Activated CD4-positive, CD25-positive, alpha-beta regulatory T cell treated with anti-CD3 and anti-CD28 coated beads, Interleukin-2, amount 50 U/mL, for 16 hours (primary cell): ENCODE data around the gene C18orf54.
"Not testable (repeated sequence)": the region's sequence is repeated elsewhere in the genome, so short reads cannot be mapped to it uniquely, and the experiment has no call there.

Experiments used
- DNase-seq: peaks from one replicate; pipeline ENCODE4 v3.0.0-alpha.2; 2020; ENCODE audit warnings: low read depth, low spot score

C18orf54 gene

DNA sequence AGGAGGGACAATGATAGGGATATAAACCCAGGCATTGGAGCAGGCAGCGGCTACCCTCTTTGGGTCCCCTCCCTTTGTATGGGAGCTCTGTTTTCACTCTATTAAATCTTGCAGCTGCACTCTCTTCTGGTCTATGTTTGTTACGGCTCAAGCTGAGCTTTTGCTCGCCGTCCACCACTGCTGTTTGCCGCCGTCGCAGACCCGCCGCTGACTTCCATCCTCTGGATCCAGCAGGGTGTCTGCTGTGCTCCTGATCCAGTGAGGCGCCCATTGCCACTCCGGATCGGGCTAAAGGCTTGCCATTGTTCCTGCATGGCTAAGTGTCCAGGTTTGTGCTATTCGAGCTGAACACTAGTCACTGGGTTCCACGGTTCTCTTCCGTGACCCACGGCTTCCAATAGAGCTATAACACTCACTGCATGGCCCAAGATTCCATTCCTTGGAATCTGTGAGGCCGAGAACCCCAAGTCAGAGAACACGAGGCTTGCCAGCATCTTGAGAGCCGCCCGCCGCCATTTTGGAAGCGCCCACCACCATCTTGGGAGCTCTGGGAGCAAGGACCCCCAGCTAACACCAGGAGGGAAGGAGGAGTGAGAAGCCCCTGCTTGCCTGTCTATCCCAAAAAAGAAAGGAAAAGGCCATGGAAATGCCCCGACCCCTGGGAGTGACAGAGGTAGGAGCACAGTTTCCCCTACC lies 29.2 kb downstream of the C18orf54 start:
- DNase-seq = not testable (repeated sequence)

DNA sequence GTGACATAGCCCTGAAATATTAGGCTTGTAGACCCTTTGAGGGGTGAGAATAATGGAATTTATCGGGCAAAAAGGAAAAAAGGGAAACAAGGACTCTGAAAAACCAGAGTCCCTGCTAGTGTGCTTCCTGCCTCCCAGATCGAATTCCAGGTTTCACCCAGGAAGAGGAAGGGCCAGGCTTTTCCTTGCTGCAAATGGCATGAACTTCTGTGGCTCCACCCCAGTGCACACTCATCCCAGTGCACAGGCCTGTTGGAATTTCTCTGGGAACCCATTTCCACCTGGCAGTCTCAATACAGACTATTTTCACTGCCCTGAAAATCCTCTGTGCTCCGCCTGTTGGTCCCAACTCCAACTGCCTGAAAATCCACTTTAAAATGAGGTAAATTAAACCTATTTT lies 29.9 kb downstream of the C18orf54 start:
- DNase-seq = no peak

DNA sequence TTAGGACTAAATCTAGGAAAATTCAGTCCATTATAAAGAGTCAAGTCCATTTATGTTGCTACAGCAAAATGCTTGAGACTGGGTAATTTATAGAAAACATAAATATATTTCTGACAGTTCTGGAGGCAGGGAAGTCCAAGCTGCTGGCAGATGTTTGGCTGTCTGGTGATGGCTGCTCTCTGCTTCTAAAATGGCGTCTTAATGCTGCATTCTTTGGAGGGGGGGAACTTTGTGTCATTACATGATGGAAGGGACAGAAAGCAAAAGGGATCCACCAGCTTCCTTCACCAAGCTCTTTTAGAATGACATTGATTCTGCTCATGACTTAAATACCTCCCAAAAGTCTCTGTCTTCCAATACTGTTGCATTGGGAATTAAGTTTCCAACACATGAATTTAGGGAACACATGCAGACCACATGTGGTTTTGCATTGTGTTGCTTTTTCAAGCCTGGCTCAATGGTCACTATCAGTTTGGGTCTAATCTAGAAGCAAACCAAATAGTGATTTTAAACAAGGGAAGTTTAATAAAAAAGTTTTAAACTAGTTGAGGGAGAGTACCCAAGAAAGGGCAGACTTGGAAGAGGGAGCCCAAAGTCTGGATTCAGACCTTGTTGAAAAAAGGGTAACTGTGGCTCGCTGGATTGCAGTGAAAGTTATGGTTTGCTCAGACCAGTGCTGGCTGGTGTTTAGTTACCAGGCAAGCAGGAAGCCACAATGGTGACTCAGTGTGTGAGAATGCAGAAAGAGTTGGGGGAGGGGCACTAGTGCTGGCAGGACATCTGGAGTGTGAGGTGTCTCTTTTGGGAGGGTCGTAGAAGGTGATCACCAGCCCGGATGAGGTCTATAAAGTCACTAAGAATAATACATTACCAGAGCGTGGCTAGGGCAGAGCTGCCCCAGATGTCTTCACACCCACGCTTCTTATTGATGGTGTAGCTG lies 30.8 kb downstream of the C18orf54 start:
- no peak for DNase-seq

DNA sequence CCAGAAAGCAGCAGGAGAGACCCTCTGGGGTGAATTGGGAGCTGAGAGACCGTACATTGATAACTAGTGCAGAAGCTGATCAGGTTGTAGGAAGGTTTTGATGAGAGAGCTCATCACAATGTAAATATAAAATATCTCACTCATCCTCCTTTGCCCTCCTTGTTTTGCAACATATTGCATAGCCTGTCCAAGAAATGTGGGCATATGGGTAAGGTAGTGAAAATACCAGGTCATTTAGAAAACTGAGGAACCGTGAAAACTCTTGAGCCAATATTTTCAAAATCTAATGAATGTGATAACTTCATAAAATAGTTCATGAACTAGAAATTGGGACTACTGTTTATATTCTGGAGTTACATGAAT lies 31.4 kb downstream of the C18orf54 start:
- DNase-seq = no peak

DNA sequence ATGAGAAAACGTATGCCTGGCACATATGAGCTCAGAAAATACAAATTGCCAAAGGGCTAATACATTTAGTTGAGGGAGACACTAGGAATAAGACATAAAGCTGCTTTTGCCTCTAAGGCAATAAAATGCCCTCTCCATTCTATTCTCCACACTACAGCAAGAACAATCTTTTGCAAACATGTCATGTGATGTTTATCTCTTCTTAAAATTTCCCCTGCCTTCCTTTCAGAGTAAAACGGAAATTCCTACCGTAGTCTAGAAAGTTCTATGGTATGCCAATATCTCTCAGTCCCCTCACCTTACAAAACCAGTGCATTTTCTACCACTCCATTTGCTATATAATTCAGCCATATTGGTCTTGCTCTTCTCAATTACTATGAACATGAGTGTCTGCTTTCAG lies 33.1 kb downstream of the C18orf54 start:
- no peak for DNase-seq

DNA sequence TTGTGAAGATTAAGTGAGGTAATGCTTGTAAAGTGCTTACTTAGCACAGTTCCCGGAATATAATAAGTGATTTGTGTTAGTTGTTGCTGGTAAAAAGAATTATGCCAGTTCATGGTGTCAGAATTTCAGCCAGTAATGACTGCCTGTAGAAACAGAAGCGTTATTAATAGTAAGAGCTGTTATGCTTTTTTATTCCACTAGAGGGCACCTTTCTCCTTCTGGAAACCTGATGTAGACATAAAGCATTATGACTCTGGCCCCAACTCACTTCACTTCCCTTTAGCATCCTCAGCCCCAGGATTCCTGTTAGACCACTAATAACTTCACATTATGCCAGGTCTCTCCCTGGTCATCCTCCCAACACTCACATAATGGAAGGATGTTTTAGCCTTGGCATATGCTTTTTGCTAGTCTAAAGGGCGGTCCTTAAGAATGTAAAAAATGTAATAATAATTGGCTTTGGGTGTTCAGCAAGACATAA lies 34.9 kb downstream of the C18orf54 start:
- DNase-seq = no peak

DNA sequence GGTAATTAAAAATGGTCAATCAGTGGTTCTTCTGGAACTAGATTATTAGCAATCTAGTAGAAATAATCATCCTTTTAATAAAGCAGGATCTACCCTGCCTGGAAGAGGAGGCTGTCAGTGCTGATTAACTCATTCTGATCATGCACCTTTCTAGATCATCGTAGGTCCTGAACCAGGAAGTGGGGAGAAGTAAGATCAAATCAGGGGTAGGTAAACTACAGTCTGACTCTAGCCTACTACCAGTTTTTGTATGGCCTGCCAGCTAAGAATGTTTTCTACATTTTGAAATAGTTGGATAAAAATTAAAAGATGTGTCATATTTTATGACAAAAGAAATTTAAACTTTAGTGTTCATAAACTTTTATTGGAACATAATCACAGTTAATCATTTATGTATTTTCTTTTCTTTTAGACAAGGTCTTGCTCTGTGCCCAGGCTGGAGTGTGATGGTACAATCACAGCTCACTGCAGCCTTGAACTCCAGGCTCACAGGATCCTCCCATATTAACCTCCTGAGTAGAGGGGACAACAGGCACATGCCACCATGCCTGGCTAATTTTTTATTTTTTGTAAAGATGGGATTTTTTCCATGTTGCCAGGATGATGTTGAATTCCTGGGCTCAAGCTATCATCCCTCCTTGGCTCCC lies 36.1 kb downstream of the C18orf54 start:
- DNase-seq = no peak

DNA sequence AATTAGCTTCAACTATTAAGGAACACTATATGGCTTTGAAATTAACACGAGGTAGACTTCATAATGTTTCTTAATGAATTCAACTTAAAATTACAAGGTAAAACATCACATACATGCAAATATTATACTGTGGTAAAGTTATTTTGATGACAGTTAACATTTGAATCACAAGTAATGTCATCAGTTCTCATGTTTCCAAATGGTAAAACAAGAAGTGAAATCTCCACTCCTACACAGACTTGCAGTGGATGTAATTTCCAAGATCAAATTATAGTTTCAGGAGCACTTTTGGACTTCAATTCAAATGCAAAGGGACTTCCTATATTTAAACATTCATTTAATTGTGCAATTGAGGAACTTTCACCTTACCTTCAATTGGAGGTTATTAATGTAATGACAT lies 39.1 kb downstream of the C18orf54 start:
- DNase-seq = no peak

DNA sequence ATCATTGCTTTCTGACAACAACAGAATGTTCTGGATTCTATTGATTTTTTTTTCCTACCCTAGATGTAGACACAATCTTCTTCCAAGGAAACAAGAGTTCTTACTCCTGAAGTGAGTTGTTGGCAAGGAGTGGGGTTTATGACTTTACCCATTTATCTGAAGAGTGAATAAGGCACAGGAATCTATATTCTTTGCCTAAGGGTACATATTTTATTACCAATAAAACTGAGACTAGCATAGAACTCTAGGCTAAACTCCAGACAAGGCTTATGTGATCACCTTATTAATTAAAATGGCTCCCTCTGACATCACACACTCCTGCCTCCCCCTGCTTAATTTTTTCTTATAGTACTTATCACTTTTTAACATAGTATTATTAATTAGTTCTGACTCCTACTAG lies 47.6 kb downstream of the C18orf54 start:
- no peak for DNase-seq

DNA sequence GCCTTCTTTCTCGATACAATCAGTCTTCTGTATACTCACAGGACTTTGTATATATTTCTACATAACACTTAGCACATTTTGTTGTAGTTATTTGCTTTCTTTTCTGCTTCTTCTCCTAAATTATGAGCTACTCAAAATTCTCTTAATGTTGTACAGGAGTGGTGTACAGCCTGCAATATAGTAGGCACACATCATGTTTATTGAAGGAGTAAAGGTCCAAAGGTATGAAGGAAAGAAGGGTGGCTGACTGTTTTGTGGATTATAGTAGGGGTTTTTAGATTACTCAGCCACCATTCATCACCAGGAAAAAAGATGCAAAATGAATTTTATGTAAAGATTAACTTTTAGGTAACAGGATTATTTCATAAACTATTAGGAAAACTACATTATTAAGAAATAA lies 54.1 kb downstream of the C18orf54 start:
- DNase-seq = no peak

DNA sequence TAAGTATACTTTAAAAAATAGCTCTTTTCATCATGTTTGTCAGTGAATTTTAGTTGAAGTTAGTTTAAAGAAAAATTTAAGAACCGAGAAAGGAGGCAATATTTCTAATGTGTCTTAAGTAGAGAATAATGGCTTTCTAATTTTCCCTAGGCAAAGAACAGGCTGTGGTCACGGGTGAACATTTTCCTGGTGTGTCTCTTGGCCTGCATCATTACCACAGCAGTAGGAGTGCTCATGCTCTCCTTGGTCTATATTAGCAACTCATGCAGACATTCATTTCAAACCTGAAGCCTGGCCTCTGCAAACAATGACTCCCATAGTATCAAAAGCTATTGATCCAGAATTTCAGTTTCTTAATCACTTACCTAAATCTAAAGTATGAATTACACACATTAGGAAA lies 57.4 kb downstream of the C18orf54 start:
- no peak for DNase-seq

DNA sequence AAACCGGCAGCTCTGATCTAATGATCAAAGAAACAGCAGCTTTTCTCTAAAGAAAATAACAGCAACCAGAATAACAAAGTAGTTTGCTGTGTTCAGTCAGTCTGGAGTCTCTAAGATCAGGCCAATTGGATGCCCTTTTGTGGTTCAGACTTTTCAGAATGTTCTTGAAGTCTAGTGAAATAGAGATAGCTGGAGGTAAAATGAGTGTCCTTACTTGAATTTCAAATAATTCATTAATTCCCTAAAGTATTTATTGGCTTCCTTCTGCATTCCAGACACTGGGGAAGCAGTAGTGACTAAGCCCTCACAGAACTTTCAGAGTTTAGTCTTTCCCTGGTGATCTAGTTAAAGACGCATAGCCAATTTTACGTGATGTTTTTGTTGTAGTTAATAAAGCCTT lies 58.7 kb downstream of the C18orf54 start:
- no peak for DNase-seq

DNA sequence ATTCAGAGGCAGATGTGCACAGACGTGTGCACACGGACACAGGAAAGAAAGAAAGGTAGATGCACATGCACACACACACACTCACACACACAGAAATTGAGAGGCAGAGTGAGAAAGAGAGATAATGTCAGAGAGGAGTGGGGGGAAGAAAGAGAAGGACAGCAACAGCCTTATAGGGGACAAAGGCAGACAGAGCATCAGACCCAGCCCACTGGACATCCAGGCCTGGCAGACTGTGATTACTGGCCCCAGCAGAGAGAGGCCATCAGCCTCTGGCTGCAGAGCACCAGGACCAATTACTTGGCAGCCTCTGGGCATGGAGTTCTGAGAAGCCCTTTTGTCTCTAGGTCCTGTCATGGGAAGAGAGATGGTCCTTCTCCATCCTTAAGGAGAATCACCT lies 66.1 kb downstream of the C18orf54 start:
- no peak for DNase-seq

DNA sequence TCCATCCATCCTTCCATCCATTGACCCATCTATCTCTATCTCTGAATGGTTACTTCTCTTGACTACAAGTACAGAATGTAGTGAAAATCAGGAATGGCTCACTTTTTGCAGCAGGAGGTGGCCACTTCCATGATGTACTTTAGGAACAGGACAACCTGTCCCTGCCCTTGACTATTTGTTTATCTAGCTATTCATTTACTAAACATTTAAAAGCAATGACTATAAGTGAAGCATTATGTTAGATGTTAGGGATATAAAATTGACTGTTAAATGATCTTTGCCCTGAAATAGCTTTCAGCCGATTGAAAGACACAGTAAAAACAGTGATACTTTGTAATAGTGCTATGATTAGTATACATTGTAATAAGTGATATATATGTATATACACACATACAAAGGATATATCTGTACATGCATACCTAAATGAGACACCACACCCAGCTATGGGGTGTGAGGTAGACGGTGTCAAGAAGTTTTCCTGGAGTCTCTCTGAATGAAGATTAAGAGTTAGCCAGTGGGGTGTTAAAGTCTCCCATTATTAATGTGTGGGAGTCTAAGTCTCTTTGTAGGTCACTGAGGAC lies 68.5 kb downstream of the C18orf54 start:
- no peak for DNase-seq
